GM23338 (cell line): ENCODE results near the gene LRSAM1. TPM values are rescaled to one million over a fixed set of nuclear protein-coding genes. Genes with fewer than 3 reads are reported as not detected.

Experiments
- ATAC-seq: fragments of 200-7000 bp; cut with Tn5 transposase; 3 replicates; pipeline ENCODE4 v1.9.1; 2020
- DNase-seq: peaks from one replicate; pipeline ENCODE4 v3.0.0-alpha.2; 2015; ENCODE audit warnings: low spot score
- H2AFZ ChIP-seq: fragments of 200-600 bp; sonication (generic); 2 replicates; pipeline ENCODE4 v1.8.0; 2016; ENCODE audit warnings: antibody characterized with exemption, mild to moderate bottlenecking, moderate library complexity
- H3F3A ChIP-seq: fragments of 200-600 bp; sonication (generic); replicated peaks from 2 replicates; pipeline ENCODE4 v1.8.0; 2017; ENCODE audit warnings: antibody characterized with exemption, mixed run types, low read depth
- H3K27ac ChIP-seq: fragments of 200-600 bp; sonication (generic); 2 replicates; pipeline ENCODE4 v1.6.1; 2016; ENCODE audit warnings: low read depth
- H3K27me3 ChIP-seq: fragments of 200-600 bp; sonication (generic); 2 replicates; pipeline ENCODE4 v1.8.0; 2016; ENCODE audit warnings: mild to moderate bottlenecking, mixed run types, moderate library complexity; ENCODE audit not compliant: insufficient read depth
- H3K36me3 ChIP-seq: fragments of 200-600 bp; sonication (generic); 2 replicates; pipeline ENCODE4 v1.8.0; 2016; ENCODE audit warnings: mild to moderate bottlenecking; ENCODE audit not compliant: insufficient read depth
- H3K4me1 ChIP-seq: fragments of 200-600 bp; sonication (generic); 2 replicates; pipeline ENCODE4 v1.8.0; 2016; ENCODE audit warnings: mild to moderate bottlenecking, moderate library complexity; ENCODE audit not compliant: insufficient read depth
- H3K4me2 ChIP-seq: fragments of 200-600 bp; sonication (generic); 2 replicates; pipeline ENCODE4 v1.7.1; 2017; ENCODE audit warnings: mixed run types
- H3K4me3 ChIP-seq: fragments of 200-600 bp; sonication (generic); 2 replicates; pipeline ENCODE4 v1.6.1; 2016; ENCODE audit warnings: mixed run types
- H3K79me2 ChIP-seq: fragments of 200-600 bp; sonication (generic); replicated peaks from 2 replicates; pipeline ENCODE4 v1.8.0; 2017; ENCODE audit warnings: mild to moderate bottlenecking; ENCODE audit not compliant: insufficient read depth
- H3K9me2 ChIP-seq: fragments of 200-600 bp; sonication (generic); 2 replicates; pipeline ENCODE4 v1.8.0; 2017; ENCODE audit not compliant: insufficient read depth
- H4K20me1 ChIP-seq: fragments of 200-600 bp; sonication (generic); replicated peaks from 2 replicates; pipeline ENCODE4 v1.8.0; 2017; ENCODE audit warnings: mild to moderate bottlenecking; ENCODE audit not compliant: insufficient read depth
- H3K27ac Mint-ChIP-seq: 2 replicates; pipeline ENCODE4 v1.8.0; 2020; ENCODE audit warnings: inconsistent platforms, mild to moderate bottlenecking, moderate library complexity, mixed read lengths
- H3K27me3 Mint-ChIP-seq: 3 replicates; pipeline ENCODE4 v1.8.0; 2022; ENCODE audit warnings: low read depth, mild to moderate bottlenecking, moderate library complexity, mixed read lengths, inconsistent platforms; ENCODE audit not compliant: insufficient read depth, poor library complexity
- H3K36me3 Mint-ChIP-seq: 3 replicates; pipeline ENCODE4 v1.8.0; 2021; ENCODE audit warnings: low read depth, mild to moderate bottlenecking, inconsistent platforms, moderate library complexity, mixed read lengths
- H3K4me1 Mint-ChIP-seq: 3 replicates; pipeline ENCODE4 v1.8.0; 2020; ENCODE audit warnings: mild to moderate bottlenecking, inconsistent platforms, mixed read lengths
- H3K4me3 Mint-ChIP-seq: 3 replicates; pipeline ENCODE4 v1.8.0; 2021; ENCODE audit warnings: moderate library complexity, mild to moderate bottlenecking, inconsistent platforms, mixed read lengths
- H3K9me3 Mint-ChIP-seq: 3 replicates; pipeline ENCODE4 v1.8.0; 2020; ENCODE audit warnings: moderate library complexity, mild to moderate bottlenecking, inconsistent platforms, mixed read lengths
- CREB1 ChIP-seq: fragments of 250-450 bp; sonication (Bioruptor Pico); IDR thresholded peaks from 2 replicates; pipeline ENCODE4 v1.5.0; 2020; ENCODE audit warnings: low read depth, mild to moderate bottlenecking, moderate library complexity
- EZH2 ChIP-seq: fragments of 200-600 bp; sonication (generic); IDR thresholded peaks from one replicate; pipeline ENCODE4 v1.8.0; 2017; ENCODE audit warnings: antibody characterized with exemption, mild to moderate bottlenecking, low read depth; ENCODE audit not compliant: unreplicated experiment
- EZH2phosphoT487 ChIP-seq: fragments of 200-600 bp; sonication (generic); IDR thresholded peaks from one replicate; pipeline ENCODE4 v1.8.1; 2018; ENCODE audit warnings: antibody characterized with exemption; ENCODE audit not compliant: unreplicated experiment
- JUNB ChIP-seq: IDR thresholded peaks from one replicate; pipeline ENCODE4 v1.6.1; 2016; ENCODE audit warnings: antibody characterized with exemption; ENCODE audit not compliant: unreplicated experiment
- NANOG ChIP-seq: IDR thresholded peaks from 2 replicates; pipeline ENCODE4 v1.6.1; 2016; ENCODE audit warnings: antibody characterized with exemption, borderline replicate concordance
- POLR2AphosphoS5 ChIP-seq: IDR thresholded peaks from 2 replicates; pipeline ENCODE4 v1.6.1; 2016; ENCODE audit warnings: antibody characterized with exemption, low read depth
- STAT1 ChIP-seq: IDR thresholded peaks from one replicate; pipeline ENCODE4 v1.6.1; 2016; ENCODE audit warnings: antibody characterized with exemption; ENCODE audit not compliant: unreplicated experiment
- ZNF114 ChIP-seq: fragments of 250-450 bp; sonication (Bioruptor Pico); IDR thresholded peaks from 2 replicates; pipeline ENCODE4 v1.5.0; 2020; ENCODE audit warnings: mild to moderate bottlenecking, moderate library complexity
- ZNF331 ChIP-seq: fragments of 250-450 bp; sonication (Bioruptor Pico); IDR thresholded peaks from 2 replicates; pipeline ENCODE4 v1.5.0; 2020; ENCODE audit warnings: low read depth, mild to moderate bottlenecking, moderate library complexity
- polyA plus RNA-seq: library from polyadenylated mRNA; unstranded; fragments of >200 nt; fragmentation: Nextera tagmentation; extraction: Ambion mirVana; gene quantifications from 2 replicates; pipeline ENCODE4 v1.2.1, GENCODE V29; 2016
- total RNA-seq: library from RNA; depleted of rRNA; stranded (reverse); fragments of >200 nt; shearing (Covaris generic); gene quantifications from 2 replicates; pipeline ENCODE4 v1.2.3, GENCODE V29; 2014
- TF ChIP-seq, protein P1 (sequence below), 2 experiments: fragments of 200-600 bp in 1 of 2; sonication (generic) in 1 of 2; conservative IDR thresholded peaks; 2 replicates each; pipeline versions ENCODE4 v1.5.1 to v1.6.1; 2016 to 2017; ENCODE audit warnings: antibody characterized with exemption in 2 of 2, low read depth in 2 of 2, mild to moderate bottlenecking in 2 of 2, moderate library complexity in 1 of 2
- TF ChIP-seq, protein P2 (sequence below): fragments of 250-450 bp; sonication (Bioruptor Pico); IDR thresholded peaks from 2 replicates; pipeline ENCODE4 v1.5.0; 2020; ENCODE audit warnings: mild to moderate bottlenecking, moderate library complexity
- TF ChIP-seq, protein P3 (sequence below): IDR thresholded peaks from one replicate; pipeline ENCODE4 v1.6.1; 2018; ENCODE audit warnings: antibody characterized with exemption; ENCODE audit not compliant: unreplicated experiment
- TF ChIP-seq, protein P4 (sequence below): IDR thresholded peaks from 2 replicates; pipeline ENCODE4 v1.6.1; 2016; ENCODE audit warnings: antibody characterized with exemption

LRSAM1 gene
- total and polyA plus RNA-seq, 2 experiments from 2014 or later: 12.8 to 21.9 TPM

DNA sequence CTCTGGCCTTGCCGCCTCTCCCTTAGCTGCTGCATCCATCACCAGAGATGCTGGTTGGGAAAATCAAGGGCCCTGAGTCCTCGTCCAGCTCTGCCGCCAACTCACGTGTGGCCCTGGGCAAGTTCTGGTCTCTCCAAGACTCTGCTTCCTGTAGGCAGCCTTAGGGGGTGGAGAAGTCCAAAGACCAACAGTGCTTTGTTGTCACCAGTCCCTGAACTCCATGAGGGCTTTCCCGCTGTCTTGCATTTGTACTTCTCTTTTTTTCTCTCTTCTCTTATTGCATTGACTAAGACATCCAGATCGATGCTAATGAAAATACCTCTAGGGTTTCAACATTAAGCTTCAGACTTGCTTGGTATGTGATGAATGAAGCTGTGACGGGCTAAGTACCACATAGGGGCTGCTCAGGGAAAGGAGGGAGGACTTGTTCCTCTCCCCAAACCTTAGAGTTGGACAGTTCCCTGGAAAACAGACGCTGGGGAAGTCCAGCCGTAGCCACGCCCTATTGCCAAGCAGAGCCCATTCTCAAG lies 97.1 kb downstream of the LRSAM1 start:
- no peak overlapping the region for H3K27ac ChIP-seq
- H3F3A ChIP-seq: 0 out of 2 replicates have a peak, but pooled peaks cover 3% of the 10 kb centered on the region
- TF ChIP-seq EZH2: no peak
- no peak for TF ChIP-seq STAT1
- TF ChIP-seq, protein P1, sequence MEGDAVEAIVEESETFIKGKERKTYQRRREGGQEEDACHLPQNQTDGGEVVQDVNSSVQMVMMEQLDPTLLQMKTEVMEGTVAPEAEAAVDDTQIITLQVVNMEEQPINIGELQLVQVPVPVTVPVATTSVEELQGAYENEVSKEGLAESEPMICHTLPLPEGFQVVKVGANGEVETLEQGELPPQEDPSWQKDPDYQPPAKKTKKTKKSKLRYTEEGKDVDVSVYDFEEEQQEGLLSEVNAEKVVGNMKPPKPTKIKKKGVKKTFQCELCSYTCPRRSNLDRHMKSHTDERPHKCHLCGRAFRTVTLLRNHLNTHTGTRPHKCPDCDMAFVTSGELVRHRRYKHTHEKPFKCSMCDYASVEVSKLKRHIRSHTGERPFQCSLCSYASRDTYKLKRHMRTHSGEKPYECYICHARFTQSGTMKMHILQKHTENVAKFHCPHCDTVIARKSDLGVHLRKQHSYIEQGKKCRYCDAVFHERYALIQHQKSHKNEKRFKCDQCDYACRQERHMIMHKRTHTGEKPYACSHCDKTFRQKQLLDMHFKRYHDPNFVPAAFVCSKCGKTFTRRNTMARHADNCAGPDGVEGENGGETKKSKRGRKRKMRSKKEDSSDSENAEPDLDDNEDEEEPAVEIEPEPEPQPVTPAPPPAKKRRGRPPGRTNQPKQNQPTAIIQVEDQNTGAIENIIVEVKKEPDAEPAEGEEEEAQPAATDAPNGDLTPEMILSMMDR (conservative IDR thresholded peaks at IDR 0.05; ENCODE audit: low read depth in 2 of 2): no peak
- TF ChIP-seq CREB1: no peak
- TF ChIP-seq ZNF331: no peak
- no peak for TF ChIP-seq POLR2AphosphoS5
- no peak for TF ChIP-seq ZNF114
- TF ChIP-seq, protein P2, sequence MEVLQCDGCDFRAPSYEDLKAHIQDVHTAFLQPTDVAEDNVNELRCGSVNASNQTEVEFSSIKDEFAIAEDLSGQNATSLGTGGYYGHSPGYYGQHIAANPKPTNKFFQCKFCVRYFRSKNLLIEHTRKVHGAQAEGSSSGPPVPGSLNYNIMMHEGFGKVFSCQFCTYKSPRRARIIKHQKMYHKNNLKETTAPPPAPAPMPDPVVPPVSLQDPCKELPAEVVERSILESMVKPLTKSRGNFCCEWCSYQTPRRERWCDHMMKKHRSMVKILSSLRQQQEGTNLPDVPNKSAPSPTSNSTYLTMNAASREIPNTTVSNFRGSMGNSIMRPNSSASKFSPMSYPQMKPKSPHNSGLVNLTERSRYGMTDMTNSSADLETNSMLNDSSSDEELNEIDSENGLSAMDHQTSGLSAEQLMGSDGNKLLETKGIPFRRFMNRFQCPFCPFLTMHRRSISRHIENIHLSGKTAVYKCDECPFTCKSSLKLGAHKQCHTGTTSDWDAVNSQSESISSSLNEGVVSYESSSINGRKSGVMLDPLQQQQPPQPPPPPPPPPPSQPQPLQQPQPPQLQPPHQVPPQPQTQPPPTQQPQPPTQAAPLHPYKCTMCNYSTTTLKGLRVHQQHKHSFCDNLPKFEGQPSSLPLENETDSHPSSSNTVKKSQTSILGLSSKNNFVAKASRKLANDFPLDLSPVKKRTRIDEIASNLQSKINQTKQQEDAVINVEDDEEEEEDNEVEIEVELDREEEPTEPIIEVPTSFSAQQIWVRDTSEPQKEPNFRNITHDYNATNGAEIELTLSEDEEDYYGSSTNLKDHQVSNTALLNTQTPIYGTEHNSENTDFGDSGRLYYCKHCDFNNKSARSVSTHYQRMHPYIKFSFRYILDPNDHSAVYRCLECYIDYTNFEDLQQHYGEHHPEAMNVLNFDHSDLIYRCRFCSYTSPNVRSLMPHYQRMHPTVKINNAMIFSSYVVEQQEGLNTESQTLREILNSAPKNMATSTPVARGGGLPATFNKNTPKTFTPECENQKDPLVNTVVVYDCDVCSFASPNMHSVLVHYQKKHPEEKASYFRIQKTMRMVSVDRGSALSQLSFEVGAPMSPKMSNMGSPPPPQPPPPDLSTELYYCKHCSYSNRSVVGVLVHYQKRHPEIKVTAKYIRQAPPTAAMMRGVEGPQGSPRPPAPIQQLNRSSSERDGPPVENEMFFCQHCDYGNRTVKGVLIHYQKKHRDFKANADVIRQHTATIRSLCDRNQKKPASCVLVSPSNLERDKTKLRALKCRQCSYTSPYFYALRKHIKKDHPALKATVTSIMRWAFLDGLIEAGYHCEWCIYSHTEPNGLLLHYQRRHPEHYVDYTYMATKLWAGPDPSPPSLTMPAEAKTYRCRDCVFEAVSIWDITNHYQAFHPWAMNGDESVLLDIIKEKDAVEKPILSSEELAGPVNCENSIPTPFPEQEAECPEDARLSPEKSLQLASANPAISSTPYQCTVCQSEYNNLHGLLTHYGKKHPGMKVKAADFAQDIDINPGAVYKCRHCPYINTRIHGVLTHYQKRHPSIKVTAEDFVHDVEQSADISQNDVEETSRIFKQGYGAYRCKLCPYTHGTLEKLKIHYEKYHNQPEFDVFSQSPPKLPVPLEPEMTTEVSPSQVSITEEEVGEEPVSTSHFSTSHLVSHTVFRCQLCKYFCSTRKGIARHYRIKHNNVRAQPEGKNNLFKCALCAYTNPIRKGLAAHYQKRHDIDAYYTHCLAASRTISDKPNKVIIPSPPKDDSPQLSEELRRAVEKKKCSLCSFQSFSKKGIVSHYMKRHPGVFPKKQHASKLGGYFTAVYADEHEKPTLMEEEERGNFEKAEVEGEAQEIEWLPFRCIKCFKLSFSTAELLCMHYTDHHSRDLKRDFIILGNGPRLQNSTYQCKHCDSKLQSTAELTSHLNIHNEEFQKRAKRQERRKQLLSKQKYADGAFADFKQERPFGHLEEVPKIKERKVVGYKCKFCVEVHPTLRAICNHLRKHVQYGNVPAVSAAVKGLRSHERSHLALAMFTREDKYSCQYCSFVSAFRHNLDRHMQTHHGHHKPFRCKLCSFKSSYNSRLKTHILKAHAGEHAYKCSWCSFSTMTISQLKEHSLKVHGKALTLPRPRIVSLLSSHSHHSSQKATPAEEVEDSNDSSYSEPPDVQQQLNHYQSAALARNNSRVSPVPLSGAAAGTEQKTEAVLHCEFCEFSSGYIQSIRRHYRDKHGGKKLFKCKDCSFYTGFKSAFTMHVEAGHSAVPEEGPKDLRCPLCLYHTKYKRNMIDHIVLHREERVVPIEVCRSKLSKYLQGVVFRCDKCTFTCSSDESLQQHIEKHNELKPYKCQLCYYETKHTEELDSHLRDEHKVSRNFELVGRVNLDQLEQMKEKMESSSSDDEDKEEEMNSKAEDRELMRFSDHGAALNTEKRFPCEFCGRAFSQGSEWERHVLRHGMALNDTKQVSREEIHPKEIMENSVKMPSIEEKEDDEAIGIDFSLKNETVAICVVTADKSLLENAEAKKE (CRISPR knock-in tag): no peak
- TF ChIP-seq, protein P3, sequence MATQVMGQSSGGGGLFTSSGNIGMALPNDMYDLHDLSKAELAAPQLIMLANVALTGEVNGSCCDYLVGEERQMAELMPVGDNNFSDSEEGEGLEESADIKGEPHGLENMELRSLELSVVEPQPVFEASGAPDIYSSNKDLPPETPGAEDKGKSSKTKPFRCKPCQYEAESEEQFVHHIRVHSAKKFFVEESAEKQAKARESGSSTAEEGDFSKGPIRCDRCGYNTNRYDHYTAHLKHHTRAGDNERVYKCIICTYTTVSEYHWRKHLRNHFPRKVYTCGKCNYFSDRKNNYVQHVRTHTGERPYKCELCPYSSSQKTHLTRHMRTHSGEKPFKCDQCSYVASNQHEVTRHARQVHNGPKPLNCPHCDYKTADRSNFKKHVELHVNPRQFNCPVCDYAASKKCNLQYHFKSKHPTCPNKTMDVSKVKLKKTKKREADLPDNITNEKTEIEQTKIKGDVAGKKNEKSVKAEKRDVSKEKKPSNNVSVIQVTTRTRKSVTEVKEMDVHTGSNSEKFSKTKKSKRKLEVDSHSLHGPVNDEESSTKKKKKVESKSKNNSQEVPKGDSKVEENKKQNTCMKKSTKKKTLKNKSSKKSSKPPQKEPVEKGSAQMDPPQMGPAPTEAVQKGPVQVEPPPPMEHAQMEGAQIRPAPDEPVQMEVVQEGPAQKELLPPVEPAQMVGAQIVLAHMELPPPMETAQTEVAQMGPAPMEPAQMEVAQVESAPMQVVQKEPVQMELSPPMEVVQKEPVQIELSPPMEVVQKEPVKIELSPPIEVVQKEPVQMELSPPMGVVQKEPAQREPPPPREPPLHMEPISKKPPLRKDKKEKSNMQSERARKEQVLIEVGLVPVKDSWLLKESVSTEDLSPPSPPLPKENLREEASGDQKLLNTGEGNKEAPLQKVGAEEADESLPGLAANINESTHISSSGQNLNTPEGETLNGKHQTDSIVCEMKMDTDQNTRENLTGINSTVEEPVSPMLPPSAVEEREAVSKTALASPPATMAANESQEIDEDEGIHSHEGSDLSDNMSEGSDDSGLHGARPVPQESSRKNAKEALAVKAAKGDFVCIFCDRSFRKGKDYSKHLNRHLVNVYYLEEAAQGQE: no peak
- no peak for TF ChIP-seq EZH2phosphoT487
- TF ChIP-seq, protein P4, sequence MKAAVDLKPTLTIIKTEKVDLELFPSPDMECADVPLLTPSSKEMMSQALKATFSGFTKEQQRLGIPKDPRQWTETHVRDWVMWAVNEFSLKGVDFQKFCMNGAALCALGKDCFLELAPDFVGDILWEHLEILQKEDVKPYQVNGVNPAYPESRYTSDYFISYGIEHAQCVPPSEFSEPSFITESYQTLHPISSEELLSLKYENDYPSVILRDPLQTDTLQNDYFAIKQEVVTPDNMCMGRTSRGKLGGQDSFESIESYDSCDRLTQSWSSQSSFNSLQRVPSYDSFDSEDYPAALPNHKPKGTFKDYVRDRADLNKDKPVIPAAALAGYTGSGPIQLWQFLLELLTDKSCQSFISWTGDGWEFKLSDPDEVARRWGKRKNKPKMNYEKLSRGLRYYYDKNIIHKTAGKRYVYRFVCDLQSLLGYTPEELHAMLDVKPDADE: no peak
- TF ChIP-seq JUNB: no peak
- TF ChIP-seq NANOG: no peak
- no peaks in the 10 kb centered on the region for H3K36me3 ChIP-seq
- ATAC-seq: no peak
- peaks cover 15% of the 10 kb centered on the region for H3K4me1 Mint-ChIP-seq
- H3K4me1 ChIP-seq: peaks cover 6% of the 10 kb centered on the region; the same call in 1 of the 2 replicates
- peaks cover 27% of the 10 kb centered on the region for H3K79me2 ChIP-seq
- peaks cover 3% of the 10 kb centered on the region for H3K27me3 Mint-ChIP-seq
- no peak overlapping the region for H3K4me2 ChIP-seq
- H3K4me3 Mint-ChIP-seq: no peak overlapping the region
- no peaks in the 10 kb centered on the region for H3K9me3 Mint-ChIP-seq
- no peak overlapping the region for H2AFZ ChIP-seq
- H3K27me3 ChIP-seq: no peaks in the 10 kb centered on the region
- H3K27ac Mint-ChIP-seq: no peak overlapping the region
- no peak overlapping the region for H3K4me3 ChIP-seq
- H3K36me3 Mint-ChIP-seq: 0 out of 3 replicates have a peak, but pooled peaks cover 2% of the 10 kb centered on the region
- H3K9me2 ChIP-seq: no peaks in the 10 kb centered on the region
- H4K20me1 ChIP-seq: no peaks in the 10 kb centered on the region; the same call in 1 of the 2 replicates
- no peak for DNase-seq
